Measurements from ENCODE around the gene NRL. TPM values are rescaled to one million over a fixed set of nuclear protein-coding genes. Genes with fewer than 3 reads are reported as not detected.

Gene NRL
- total RNA-seq, 1 donor from 2014 or later: 5.5 TPM

DNA sequence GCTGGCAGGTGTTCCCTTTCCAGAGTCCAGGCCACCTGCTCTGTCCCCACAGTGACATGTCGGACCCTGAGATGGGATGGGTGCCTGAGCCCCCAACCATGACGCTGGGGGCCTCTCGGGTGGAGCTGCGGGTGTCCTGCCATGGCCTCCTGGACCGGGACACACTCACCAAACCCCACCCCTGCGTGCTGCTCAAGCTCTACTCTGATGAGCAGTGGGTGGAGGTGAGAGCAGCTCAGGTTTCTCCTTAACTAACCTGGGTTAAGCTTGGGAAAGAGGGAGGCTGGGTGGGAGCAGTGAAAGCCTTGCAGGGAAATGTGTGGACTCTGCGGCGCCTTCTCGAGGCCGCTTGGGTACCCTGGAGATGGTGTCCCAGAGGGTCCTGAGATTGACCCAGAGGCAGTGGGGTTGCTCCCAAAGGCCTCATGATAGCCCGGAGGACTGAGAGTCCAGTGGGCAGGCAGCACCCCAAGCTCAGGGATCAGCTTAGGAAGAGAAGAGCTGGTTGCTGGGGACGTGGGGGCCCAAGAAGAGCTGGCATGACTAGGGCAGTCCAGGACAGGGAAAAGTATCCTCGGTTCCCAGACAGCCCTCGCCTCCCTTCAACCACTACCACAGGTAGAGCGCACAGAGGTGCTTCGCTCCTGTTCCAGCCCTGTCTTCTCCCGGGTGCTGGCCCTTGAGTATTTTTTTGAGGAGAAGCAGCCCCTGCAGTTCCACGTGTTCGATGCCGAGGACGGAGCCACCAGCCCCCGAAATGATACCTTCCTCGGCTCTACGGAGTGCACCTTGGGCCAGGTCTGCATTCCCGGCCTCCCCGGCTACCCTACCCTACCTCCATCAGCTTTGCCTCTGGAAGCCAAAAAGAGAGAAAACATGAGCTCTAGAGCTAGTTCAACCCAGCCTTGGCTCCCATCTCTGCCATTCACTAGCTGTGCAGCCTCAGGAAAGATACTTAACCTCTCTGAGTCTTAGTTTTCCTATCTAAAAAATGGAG, 41.6 kb downstream of the NRL start:
- H3K27me3 Mint-ChIP-seq: no peaks in the 10 kb centered on the region
- no peak overlapping the region for H3K4me3 Mint-ChIP-seq
- CTCF ChIA-PET: interaction anchor here (0.9 to 1.2 kb wide), 2 partner anchors 15 to 19 kb away, joined by 3 to 5 read pairs; no protein-coding TSS in a partner anchor
- ATAC-seq (ENCODE audit: low read depth) (no peak), DNase-seq (no peak)
- peaks cover 21% of the 10 kb centered on the region for H3K4me1 Mint-ChIP-seq
- TF ChIP-seq, protein P1, sequence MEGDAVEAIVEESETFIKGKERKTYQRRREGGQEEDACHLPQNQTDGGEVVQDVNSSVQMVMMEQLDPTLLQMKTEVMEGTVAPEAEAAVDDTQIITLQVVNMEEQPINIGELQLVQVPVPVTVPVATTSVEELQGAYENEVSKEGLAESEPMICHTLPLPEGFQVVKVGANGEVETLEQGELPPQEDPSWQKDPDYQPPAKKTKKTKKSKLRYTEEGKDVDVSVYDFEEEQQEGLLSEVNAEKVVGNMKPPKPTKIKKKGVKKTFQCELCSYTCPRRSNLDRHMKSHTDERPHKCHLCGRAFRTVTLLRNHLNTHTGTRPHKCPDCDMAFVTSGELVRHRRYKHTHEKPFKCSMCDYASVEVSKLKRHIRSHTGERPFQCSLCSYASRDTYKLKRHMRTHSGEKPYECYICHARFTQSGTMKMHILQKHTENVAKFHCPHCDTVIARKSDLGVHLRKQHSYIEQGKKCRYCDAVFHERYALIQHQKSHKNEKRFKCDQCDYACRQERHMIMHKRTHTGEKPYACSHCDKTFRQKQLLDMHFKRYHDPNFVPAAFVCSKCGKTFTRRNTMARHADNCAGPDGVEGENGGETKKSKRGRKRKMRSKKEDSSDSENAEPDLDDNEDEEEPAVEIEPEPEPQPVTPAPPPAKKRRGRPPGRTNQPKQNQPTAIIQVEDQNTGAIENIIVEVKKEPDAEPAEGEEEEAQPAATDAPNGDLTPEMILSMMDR (IDR thresholded peaks at IDR 0.05): no peak
- H3K27ac Mint-ChIP-seq: no peak overlapping the region
- POLR2A ChIA-PET: interaction anchor here (0.5 to 0.6 kb wide), 2 partner anchors 20 to 276 kb away, joined by 3 to 4 read pairs; no protein-coding TSS in a partner anchor
- intact Hi-C loops (cut with micrococcal nuclease): no loop called here
- H3K9me3 Mint-ChIP-seq: no peaks in the 10 kb centered on the region
- H3K36me3 Mint-ChIP-seq (ENCODE audit: low read depth): no peaks in the 10 kb centered on the region

DNA sequence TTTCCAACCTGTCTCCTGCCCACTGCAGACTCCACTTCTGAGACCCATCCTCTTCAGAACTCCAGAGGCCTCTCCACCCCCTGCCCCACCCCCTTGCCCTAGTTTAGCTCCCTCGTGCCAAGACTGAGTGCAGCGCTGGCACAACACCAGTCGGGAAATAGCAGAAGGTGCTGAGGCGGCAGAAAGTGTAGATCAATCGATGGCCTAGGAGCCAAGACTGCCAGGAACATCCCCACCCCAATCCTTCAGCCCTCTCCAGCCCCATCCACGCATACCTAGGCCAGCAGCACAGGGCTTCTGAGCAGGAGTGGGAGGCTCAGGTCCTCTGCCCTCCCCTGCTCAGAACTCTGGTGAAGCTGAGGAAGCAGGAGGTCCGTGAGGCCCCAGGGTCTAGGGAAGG, 42.3 kb downstream of the NRL start:
- no peak for DNase-seq
- no peaks in the 10 kb centered on the region for H3K27me3 Mint-ChIP-seq
- no peaks in the 10 kb centered on the region for H3K36me3 Mint-ChIP-seq (ENCODE audit: low read depth)
- no peak overlapping the region for H3K4me3 Mint-ChIP-seq
- H3K27ac Mint-ChIP-seq: no peak overlapping the region
- TF ChIP-seq, protein P1 (IDR thresholded peaks at IDR 0.05): no peak
- peaks cover 21% of the 10 kb centered on the region for H3K4me1 Mint-ChIP-seq
- CTCF ChIA-PET: interaction anchor here (1.2 kb wide), 1 partner anchor 14 kb away, joined by 5 read pairs; no protein-coding TSS in a partner anchor
- no peaks in the 10 kb centered on the region for H3K9me3 Mint-ChIP-seq
- POLR2A ChIA-PET: interaction anchor here (0.6 kb wide), 1 partner anchor 276 kb away, joined by 4 read pairs; no protein-coding TSS in a partner anchor
- intact Hi-C loops (cut with micrococcal nuclease): no loop called here
- no peak for ATAC-seq (ENCODE audit: low read depth)

DNA sequence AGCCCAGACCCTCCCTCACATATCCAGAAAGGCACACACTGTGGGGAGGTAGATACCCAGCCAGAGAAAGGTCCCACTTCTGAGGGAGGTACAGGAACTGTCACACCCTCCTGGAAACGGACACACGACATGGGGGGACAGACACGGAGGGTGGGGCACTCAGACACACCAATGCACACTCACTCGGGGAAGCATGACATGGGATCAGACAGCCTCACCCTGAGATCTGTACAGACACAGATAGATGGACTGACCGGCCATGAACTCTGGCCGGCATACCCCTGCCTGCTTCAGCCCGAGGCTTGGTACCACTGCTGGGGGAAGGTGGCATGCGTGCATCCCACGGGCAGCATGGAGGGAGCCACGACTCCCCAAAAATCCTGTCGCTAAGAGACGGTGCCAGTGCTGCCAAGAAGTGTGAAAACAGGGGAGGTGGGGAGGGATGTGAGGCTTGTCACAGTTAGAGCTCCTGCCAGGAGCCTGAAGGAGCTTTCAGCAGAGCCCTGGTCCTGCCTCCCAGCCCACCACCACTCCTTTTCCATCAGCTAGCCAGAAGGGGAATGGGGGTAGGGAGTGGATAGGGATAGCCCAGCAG, 42.8 kb downstream of the NRL start:
- ATAC-seq (ENCODE audit: low read depth) (no peak), DNase-seq (no peak)
- Mint-ChIP-seq H3K27me3 (no peaks in the 10 kb centered on the region), H3K36me3 (ENCODE audit: low read depth) (no peaks in the 10 kb centered on the region), H3K27ac (no peak overlapping the region), H3K4me3 (no peak overlapping the region), H3K4me1 (peaks cover 21% of the 10 kb centered on the region), H3K9me3 (no peaks in the 10 kb centered on the region)
- ChIA-PET CTCF (no interaction called here), POLR2A (no interaction called here)
- TF ChIP-seq, protein P1 (IDR thresholded peaks at IDR 0.05): no peak
- intact Hi-C loops (cut with micrococcal nuclease): no loop called here

DNA sequence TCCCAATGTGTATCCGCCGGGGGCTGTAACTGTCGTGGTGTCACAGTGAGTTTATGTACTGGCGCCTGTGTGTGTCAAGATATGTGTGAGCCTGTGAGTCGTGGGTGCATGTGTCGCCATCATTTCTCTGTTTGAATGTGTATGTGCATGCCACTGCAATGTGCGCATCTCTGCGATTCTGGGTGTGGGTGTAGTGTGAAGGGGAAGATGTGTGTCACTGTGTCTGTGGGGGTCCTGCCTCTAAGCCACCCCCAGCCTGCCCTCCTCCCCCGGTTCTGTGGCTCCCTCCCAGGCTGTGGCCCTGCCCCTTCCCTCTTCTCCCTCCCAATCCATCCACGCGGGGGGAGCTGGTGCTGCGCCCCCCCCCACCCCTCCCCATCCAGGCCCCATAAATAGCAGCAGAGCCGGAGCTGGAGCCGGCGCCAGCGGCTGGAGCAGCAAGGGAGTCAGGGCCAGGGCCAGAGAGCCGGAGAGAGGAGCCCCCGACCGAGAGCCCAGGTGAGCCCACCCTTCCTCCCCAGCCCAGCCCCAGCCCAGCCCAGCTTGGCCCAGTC, 43.5 kb downstream of the NRL start, which contains the start of gene CPNE6:
CPNE6 (plus strand) TSS at position 419 of the 554 bp plus-strand sequence. CDS start 1,375 bp downstream, outside the sequence.
- ChIA-PET POLR2A (no interaction called here), CTCF (no interaction called here)
- Mint-ChIP-seq H3K4me1 (peaks cover 15% of the 10 kb centered on the region), H3K9me3 (no peaks in the 10 kb centered on the region), H3K27me3 (no peaks in the 10 kb centered on the region), H3K27ac (no peak within 1 kb of the TSS), H3K36me3 (ENCODE audit: low read depth) (no peaks in the 10 kb centered on the region), H3K4me3 (no peak within 1 kb of the TSS)
- no peak for ATAC-seq (ENCODE audit: low read depth)
- TF ChIP-seq, protein P1 (IDR thresholded peaks at IDR 0.05): no peak
- intact Hi-C loops (cut with micrococcal nuclease): no loop called here
- DNase-seq: no peak
